HEK293 (cell line): ENCODE data around the gene LST1.

Experiments
- CTCF ChIA-PET: fragments of 350-600 bp; formaldehyde crosslinking; extraction: SDS; loops from one replicate; lab custom pipeline; 2021; ENCODE audit warnings: antibody characterized with exemption; lab: Yijun Ruan, JAX
- POLR2A ChIA-PET: fragments of 300-600 bp; formaldehyde crosslinking; extraction: SDS; loops from one replicate; lab custom pipeline; 2020; ENCODE audit warnings: antibody characterized with exemption, inconsistent platforms; lab: Yijun Ruan, JAX
- H3K27ac ChIP-seq: fragments of 200-500 bp; sonication (Bioruptor generic); 2 replicates; pipeline ENCODE4 v1.5.1; 2014; ENCODE audit warnings: low read depth, low read length, control low read depth, inconsistent platforms; ENCODE audit errors: extremely low read depth
- H3K36me3 ChIP-seq, 2 experiments: fragments of 200-500 bp in 1 of 2; sonication (Bioruptor generic) in 1 of 2; 1 replicate in 1 of 2; 2 replicates in 1 of 2; pipeline ENCODE4 v1.5.1; 2014 to 2017; ENCODE audit warnings: inconsistent platforms in 2 of 2, low read length in 2 of 2; ENCODE audit not compliant: control insufficient read depth in 2 of 2, insufficient read depth in 1 of 2
- H3K4me1 ChIP-seq: fragments of 200-500 bp; sonication (Bioruptor generic); 2 replicates; pipeline ENCODE4 v1.5.1; 2014; ENCODE audit warnings: mild to moderate bottlenecking, low read length, inconsistent platforms; ENCODE audit not compliant: control insufficient read depth, insufficient read depth
- H3K4me3 ChIP-seq: 2 replicates; pipeline ENCODE4 v1.5.1; 2011; ENCODE audit warnings: low read depth, mild to moderate bottlenecking, control low read depth, low read length, moderate library complexity
- H3K9me3 ChIP-seq: fragments of 200-500 bp; sonication (Bioruptor generic); 2 replicates; pipeline ENCODE4 v1.5.1; 2014; ENCODE audit warnings: low read depth, low read length, inconsistent platforms; ENCODE audit not compliant: control insufficient read depth, insufficient read depth
- HOXD13 ChIP-seq: sonication (generic); formaldehyde crosslinking; IDR thresholded peaks from 2 replicates; pipeline ENCODE4 v1.8.0; 2022; ENCODE audit warnings: missing genetic modification reagents, borderline replicate concordance
- IKZF3 ChIP-seq: fragments of 450-650 bp; IDR thresholded peaks from 2 replicates; pipeline ENCODE4 v1.5.0; 2018; ENCODE audit warnings: missing biosample characterization, mild to moderate bottlenecking, missing genetic modification characterization, moderate library complexity
- KLF10 ChIP-seq: fragments of 450-650 bp; IDR thresholded peaks from 2 replicates; pipeline ENCODE4 v1.5.1; 2018; ENCODE audit warnings: missing biosample characterization, mild to moderate bottlenecking, missing genetic modification characterization
- ZBTB20 ChIP-seq: fragments of 450-650 bp; formaldehyde crosslinking; IDR thresholded peaks from 2 replicates; pipeline ENCODE4 v1.5.1; 2016; ENCODE audit warnings: missing biosample characterization, missing genetic modification characterization
- ZBTB7A ChIP-seq: fragments of 450-650 bp; formaldehyde crosslinking; IDR thresholded peaks from 2 replicates; pipeline ENCODE4 v1.5.1; 2016; ENCODE audit warnings: low read depth, missing biosample characterization, missing genetic modification characterization
- ZBTB8A ChIP-seq: fragments of 450-650 bp; formaldehyde crosslinking; IDR thresholded peaks from 2 replicates; pipeline ENCODE4 v1.5.1; 2016; ENCODE audit warnings: missing biosample characterization, missing genetic modification characterization
- ZEB2 ChIP-seq: fragments of 450-650 bp; formaldehyde crosslinking; IDR thresholded peaks from 2 replicates; pipeline ENCODE4 v1.5.1; 2016; ENCODE audit warnings: missing biosample characterization, missing genetic modification characterization
- ZNF114 ChIP-seq: fragments of 450-650 bp; formaldehyde crosslinking; IDR thresholded peaks from 2 replicates; pipeline ENCODE4 v1.5.0; 2017; ENCODE audit warnings: missing biosample characterization, missing genetic modification characterization
- ZNF221 ChIP-seq: fragments of 450-650 bp; formaldehyde crosslinking; IDR thresholded peaks from 2 replicates; pipeline ENCODE4 v1.5.1; 2017; ENCODE audit warnings: missing biosample characterization, missing genetic modification characterization, borderline replicate concordance
- ZNF24 ChIP-seq: fragments of 450-650 bp; formaldehyde crosslinking; IDR thresholded peaks from 2 replicates; pipeline ENCODE4 v1.5.1; 2016; ENCODE audit warnings: missing biosample characterization, missing genetic modification characterization
- ZNF416 ChIP-seq: fragments of 450-650 bp; formaldehyde crosslinking; IDR thresholded peaks from 2 replicates; pipeline ENCODE4 v1.5.1; 2016; ENCODE audit warnings: missing biosample characterization, missing genetic modification characterization
- ZNF426 ChIP-seq: fragments of 450-650 bp; formaldehyde crosslinking; IDR thresholded peaks from 2 replicates; pipeline ENCODE4 v1.5.1; 2017; ENCODE audit warnings: missing biosample characterization, missing genetic modification characterization, mild to moderate bottlenecking, inconsistent platforms, moderate library complexity
- ZNF473 ChIP-seq: fragments of 450-650 bp; formaldehyde crosslinking; IDR thresholded peaks from 2 replicates; pipeline ENCODE4 v1.5.1; 2017; ENCODE audit warnings: missing biosample characterization, missing genetic modification characterization
- ZNF514 ChIP-seq: fragments of 450-650 bp; formaldehyde crosslinking; IDR thresholded peaks from 2 replicates; pipeline ENCODE4 v1.5.1; 2016; ENCODE audit warnings: missing biosample characterization, missing genetic modification characterization
- ZNF529 ChIP-seq: fragments of 450-650 bp; formaldehyde crosslinking; IDR thresholded peaks from 2 replicates; pipeline ENCODE4 v1.5.1; 2017; ENCODE audit warnings: missing genetic modification characterization, missing biosample characterization; ENCODE audit not compliant: insufficient replicate concordance
- ZNF585B ChIP-seq: fragments of 450-650 bp; formaldehyde crosslinking; IDR thresholded peaks from 2 replicates; pipeline ENCODE4 v1.5.1; 2016; ENCODE audit warnings: missing biosample characterization, missing genetic modification characterization
- ZNF707 ChIP-seq: fragments of 450-650 bp; formaldehyde crosslinking; IDR thresholded peaks from 2 replicates; pipeline ENCODE4 v1.5.1; 2016; ENCODE audit warnings: missing biosample characterization, missing genetic modification characterization
- ZNF76 ChIP-seq: fragments of 450-650 bp; formaldehyde crosslinking; IDR thresholded peaks from 2 replicates; pipeline ENCODE4; 2016; ENCODE audit warnings: low read depth, missing biosample characterization, missing genetic modification characterization, borderline replicate concordance
- ZNF776 ChIP-seq: fragments of 450-650 bp; formaldehyde crosslinking; IDR thresholded peaks from 2 replicates; pipeline ENCODE4 v1.5.0; 2017; ENCODE audit warnings: missing biosample characterization, missing genetic modification characterization, borderline replicate concordance
- ZNF837 ChIP-seq: fragments of 450-650 bp; formaldehyde crosslinking; IDR thresholded peaks from 2 replicates; pipeline ENCODE4 v1.5.1; 2016; ENCODE audit warnings: missing biosample characterization, missing genetic modification characterization
- ZSCAN30 ChIP-seq: fragments of 450-650 bp; IDR thresholded peaks from 2 replicates; pipeline ENCODE4 v1.5.1; 2018; ENCODE audit warnings: missing biosample characterization, mild to moderate bottlenecking, missing genetic modification characterization, moderate library complexity
- TF ChIP-seq, protein P1 (sequence below): fragments of 450-650 bp; formaldehyde crosslinking; IDR thresholded peaks from 2 replicates; pipeline ENCODE4 v1.5.1; 2017; ENCODE audit warnings: missing biosample characterization, missing genetic modification characterization
- TF ChIP-seq, protein P2 (sequence below): IDR thresholded peaks from 2 replicates; pipeline ENCODE4 v1.6.1; 2011; ENCODE audit warnings: mild to moderate bottlenecking, low read depth, low read length, borderline replicate concordance
- TF ChIP-seq, protein P3 (sequence below): fragments of 450-650 bp; IDR thresholded peaks from 2 replicates; pipeline ENCODE4 v1.5.1; 2018; ENCODE audit warnings: missing biosample characterization, mild to moderate bottlenecking, missing genetic modification characterization

LST1 gene

DNA sequence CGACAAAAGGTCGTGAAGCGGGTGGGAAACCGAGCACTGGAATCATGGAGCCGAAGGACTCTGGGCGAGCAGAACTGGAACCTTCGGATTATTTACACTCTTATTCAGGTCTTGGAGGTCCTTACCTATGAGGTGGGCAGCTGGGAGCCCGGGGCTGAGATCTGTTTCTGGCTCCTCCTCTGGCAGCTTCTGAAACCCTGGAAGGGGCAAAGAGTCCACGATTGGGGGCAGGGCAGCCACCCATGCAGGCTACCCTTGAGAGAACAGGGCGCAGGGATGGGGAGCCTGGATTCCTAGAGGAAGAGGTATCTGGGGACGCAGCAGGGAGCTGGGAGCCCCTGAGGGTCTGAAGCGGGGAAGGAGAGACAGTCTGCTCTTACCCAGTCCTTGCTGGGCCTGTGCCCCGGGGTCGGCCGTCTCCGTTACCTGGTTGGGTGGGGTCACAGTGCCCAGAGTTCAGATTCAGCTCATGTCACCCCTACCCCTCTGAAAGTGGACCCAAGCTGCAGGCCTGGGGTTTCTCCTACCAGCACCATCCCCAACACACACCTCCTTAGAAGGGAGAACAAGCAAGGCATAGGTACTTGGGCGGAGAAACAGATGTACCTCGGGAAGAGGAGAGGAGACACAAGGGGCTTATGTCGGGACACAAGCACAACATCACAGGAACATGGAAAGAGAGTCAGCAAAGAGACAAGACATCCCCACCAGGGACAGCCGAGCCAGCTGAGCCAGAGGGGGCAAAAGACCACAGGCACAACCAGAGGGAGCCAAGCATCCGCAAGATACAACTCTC lies 4.4 kb upstream of the LST1 start:
- Histone ChIP-seq H3K4me3 (peak overlapping the region; percentile 44), H3K4me1 (peaks cover 4% of the 10 kb centered on the region; the same call in 1 of the 2 replicates), H3K27ac (no peak overlapping the region), H3K36me3 (no peaks in the 10 kb centered on the region), H3K9me3 (no peaks in the 10 kb centered on the region)
- ChIA-PET CTCF (interaction anchor here (0.6 to 18.7 kb wide), 16 partner anchors 8 to 1257 kb away, joined by 3 to 518 read pairs (median 4); partner anchors contain the start of genes AIF1, ATP6V1G2, LTA and NCR3), POLR2A (interaction anchor here (0.6 to 2.1 kb wide), 11 partner anchors 8 to 249 kb away, joined by 3 to 7 read pairs (median 4); partner anchors contain the start of genes DDX39B, HSPA1B and PRRC2A)
- TF ChIP-seq ZNF585B (tag by site-specific recombination) (no peak), ZNF473 (tag by site-specific recombination) (no peak), ZBTB8A (tag by site-specific recombination) (no peak), ZNF76 (tag by site-specific recombination) (no peak), ZNF221 (tag by site-specific recombination) (no peak), ZNF707 (no peak), ZNF514 (no peak), ZNF114 (tag by site-specific recombination) (no peak), ZNF529 (no peak), HOXD13 (CRISPR knock-in tag) (no peak), IKZF3 (tag by site-specific recombination) (no peak), ZBTB7A (tag by site-specific recombination) (no peak), ZNF416 (tag by site-specific recombination) (no peak), ZNF24 (tag by site-specific recombination) (no peak)
- TF ChIP-seq, protein P1, sequence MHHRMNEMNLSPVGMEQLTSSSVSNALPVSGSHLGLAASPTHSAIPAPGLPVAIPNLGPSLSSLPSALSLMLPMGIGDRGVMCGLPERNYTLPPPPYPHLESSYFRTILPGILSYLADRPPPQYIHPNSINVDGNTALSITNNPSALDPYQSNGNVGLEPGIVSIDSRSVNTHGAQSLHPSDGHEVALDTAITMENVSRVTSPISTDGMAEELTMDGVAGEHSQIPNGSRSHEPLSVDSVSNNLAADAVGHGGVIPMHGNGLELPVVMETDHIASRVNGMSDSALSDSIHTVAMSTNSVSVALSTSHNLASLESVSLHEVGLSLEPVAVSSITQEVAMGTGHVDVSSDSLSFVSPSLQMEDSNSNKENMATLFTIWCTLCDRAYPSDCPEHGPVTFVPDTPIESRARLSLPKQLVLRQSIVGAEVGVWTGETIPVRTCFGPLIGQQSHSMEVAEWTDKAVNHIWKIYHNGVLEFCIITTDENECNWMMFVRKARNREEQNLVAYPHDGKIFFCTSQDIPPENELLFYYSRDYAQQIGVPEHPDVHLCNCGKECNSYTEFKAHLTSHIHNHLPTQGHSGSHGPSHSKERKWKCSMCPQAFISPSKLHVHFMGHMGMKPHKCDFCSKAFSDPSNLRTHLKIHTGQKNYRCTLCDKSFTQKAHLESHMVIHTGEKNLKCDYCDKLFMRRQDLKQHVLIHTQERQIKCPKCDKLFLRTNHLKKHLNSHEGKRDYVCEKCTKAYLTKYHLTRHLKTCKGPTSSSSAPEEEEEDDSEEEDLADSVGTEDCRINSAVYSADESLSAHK (tag by site-specific recombination): no peak
- TF ChIP-seq, protein P2, sequence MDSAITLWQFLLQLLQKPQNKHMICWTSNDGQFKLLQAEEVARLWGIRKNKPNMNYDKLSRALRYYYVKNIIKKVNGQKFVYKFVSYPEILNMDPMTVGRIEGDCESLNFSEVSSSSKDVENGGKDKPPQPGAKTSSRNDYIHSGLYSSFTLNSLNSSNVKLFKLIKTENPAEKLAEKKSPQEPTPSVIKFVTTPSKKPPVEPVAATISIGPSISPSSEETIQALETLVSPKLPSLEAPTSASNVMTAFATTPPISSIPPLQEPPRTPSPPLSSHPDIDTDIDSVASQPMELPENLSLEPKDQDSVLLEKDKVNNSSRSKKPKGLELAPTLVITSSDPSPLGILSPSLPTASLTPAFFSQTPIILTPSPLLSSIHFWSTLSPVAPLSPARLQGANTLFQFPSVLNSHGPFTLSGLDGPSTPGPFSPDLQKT: no peak
- TF ChIP-seq, protein P3, sequence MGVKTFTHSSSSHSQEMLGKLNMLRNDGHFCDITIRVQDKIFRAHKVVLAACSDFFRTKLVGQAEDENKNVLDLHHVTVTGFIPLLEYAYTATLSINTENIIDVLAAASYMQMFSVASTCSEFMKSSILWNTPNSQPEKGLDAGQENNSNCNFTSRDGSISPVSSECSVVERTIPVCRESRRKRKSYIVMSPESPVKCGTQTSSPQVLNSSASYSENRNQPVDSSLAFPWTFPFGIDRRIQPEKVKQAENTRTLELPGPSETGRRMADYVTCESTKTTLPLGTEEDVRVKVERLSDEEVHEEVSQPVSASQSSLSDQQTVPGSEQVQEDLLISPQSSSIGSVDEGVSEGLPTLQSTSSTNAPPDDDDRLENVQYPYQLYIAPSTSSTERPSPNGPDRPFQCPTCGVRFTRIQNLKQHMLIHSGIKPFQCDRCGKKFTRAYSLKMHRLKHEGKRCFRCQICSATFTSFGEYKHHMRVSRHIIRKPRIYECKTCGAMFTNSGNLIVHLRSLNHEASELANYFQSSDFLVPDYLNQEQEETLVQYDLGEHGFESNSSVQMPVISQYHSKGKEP (tag by site-specific recombination): no peak

DNA sequence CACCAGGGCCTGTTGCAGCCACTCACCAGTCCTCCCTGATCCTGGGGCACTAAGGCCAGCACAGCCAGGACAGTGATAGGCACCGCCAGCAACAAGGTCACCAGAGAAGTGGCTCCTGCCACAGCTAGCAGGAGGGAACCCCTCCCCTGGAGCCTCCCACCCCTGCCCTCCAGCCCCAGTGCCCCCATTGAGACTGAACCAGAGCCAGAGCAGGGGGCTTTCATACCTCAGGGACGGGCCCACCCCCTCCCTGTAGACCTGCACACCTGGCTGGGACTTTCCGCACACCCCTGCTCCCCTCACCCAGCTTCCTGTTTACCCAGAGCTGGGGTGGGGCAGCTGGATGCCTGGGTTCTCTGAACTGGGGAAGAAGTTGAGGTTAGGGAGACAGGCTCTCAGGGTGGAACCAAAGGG lies 3.8 kb upstream of the LST1 start, which contains the start of gene LTB:
TSS of gene LTB (minus strand) at position 195 of the 414 bp plus-strand sequence. CDS start at position 188, 7 bp downstream.
- ChIA-PET POLR2A (interaction anchor here (0.9 to 1.5 kb wide), 5 partner anchors 8 to 245 kb away, joined by 3 to 6 read pairs (median 4); partner anchors contain the start of genes DDX39B, HSPA1B and PRRC2A), CTCF (interaction anchor here (0.6 to 18.7 kb wide), 10 partner anchors 8 to 1298 kb away, joined by 3 to 518 read pairs (median 6); partner anchors contain the start of genes ATP6V1G2, LTA, NCR3 and NFKBIL1)
- Histone ChIP-seq H3K4me3 (peak within 1 kb of the TSS; percentile 44), H3K9me3 (no peaks in the 10 kb centered on the region), H3K4me1 (peaks cover 4% of the 10 kb centered on the region; the same call in 1 of the 2 replicates), H3K27ac (no peak within 1 kb of the TSS), H3K36me3 (no peaks in the 10 kb centered on the region)
- TF ChIP-seq ZSCAN30 (tag by site-specific recombination) (no peak), ZNF426 (tag by site-specific recombination) (no peak), ZBTB20 (tag by site-specific recombination) (no peak), KLF10 (tag by site-specific recombination) (no peak), ZNF837 (tag by site-specific recombination) (no peak), ZNF776 (tag by site-specific recombination) (no peak), ZEB2 (tag by site-specific recombination) (no peak)
